Kasumi-1 (cell line): ENCODE measurements around the gene COL4A2.
A peak's percentile ranks its signal among the peaks of the same experiment; 100 is the strongest.
"Not testable (repeated sequence)": the region's sequence is repeated elsewhere in the genome, so short reads cannot be mapped to it uniquely, and the experiment has no call there.

Experiments
- DNase-seq, 2 experiments: peaks; one replicate each; lab custom pipeline; 2025; lab: John Stamatoyannopoulos, UW

The COL4A2 gene

GRCh38 chr13:110379905-110380341, 72.8 kb downstream of the COL4A2 start:
- no peak for DNase-seq

DNA sequence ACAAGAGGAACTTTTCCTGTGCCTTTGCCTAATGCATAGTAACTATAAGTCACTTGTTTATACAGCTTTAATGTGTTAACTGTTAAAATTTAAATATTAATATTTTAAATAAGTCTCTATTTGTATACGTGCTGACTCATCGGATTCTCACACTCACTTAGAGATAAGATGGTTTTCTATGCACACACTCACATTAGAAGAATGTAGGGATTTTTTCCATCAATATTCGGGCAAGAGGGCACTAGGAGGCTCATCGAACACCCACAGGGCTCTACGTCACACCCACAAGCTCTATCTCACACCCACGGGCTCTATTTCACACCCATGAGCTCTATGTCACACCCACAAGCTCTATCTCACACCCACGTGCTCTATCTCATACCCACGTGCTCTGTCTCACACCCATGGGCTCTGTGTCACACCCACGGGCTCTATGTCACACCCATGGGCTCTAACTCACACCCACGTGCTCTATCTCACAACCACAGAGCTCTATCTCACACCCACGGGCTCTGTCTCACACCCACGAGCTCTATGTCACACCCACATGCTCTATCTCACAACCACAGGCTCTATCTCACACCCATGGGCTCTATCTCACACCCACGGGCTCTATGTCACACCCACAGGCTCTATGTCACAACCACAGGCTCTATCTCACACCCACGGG, 73.4 kb downstream of the COL4A2 start:
- no peak for DNase-seq

GRCh38 chr13:110381029-110381360, 73.9 kb downstream of the COL4A2 start:
- DNase-seq: no peak

DNA sequence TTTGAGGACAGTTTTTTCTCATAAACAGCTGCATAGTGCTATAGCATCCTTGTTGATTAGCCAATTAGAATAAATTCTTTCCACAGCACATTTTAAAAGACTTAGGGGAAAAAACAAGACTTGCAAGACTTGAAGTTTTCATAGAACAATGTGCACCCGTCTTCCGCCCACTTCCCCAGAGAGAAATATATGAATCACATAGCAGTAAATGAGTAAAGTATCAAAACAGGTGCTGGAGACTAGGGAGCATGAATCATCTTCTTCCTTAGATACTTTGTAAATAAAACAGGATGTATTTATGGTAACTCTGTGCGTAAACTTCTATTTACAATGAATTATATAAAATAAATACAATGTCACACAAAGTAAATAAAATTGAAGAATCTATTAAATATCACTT, 75.1 kb downstream of the COL4A2 start:
- DNase-seq: no peak

DNA sequence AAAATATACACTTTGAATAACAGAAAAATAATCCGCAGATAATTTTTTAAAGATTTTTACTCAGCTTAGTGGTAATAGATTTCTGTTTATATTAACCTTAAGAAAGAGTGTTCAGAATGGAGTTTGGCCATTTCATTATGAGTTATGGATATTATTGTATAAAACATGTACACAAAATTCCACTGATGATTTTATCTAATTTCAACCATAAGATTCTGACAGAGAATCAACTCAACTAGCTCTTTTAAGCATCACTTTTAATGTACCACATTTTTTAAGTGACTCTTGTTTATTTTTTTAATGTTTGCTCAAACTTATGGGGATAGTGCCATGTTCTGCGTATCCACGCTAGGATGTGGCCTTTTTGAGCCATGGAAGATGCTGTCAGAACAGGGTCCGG, 75.7 kb downstream of the COL4A2 start:
- DNase-seq: no peak

- peak; percentile 29 to 35 for DNase-seq
Measured at GRCh38 chr13:110387451-110388107, 80.5 kb downstream of the COL4A2 start.

GRCh38 chr13:110388108-110388943, 81.2 kb downstream of the COL4A2 start:
- DNase-seq: no peak

DNA sequence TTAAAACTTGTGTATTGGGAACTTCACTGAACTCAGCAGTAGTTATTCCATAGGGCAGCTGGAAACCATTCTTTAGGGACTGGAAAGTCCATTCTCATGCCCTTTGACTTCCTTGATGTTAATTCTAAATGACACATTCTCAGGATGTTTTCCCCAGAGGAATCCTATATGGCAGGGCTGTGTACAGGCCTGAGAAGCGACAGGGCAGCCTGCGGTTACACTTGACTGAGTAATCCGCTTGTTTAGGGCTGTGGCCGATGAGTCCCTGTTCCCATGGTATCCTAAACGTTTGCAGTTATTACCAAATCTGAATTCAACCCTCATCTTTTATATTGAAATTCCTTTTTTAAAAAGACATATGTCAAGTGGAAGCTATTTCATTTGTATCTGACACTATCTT, 83.5 kb downstream of the COL4A2 start:
- DNase-seq: no peak

DNA sequence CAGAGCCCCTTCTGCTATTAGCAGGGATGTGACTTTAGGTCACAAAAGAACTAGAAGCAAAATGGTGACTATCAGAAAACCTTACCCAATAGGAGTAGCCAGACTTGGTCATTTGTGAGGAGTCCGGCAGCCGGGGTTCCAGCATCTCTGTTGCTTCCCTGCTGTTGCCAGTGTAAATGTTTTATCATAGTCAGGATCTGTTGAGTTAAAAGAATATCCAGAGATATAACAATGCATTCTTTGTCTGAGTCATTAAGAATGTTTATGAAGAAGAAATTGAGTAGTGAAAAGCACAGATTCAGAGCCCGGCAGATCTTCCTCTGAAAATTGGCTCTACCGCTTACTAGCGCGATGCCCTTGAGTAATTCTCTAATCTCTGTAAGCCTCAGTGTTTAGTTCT, 84.2 kb downstream of the COL4A2 start:
- DNase-seq: no peak

GRCh38 chr13:110392510-110393240, 85.6 kb downstream of the COL4A2 start:
- no peak for DNase-seq

GRCh38 chr13:110393761-110394160, 86.7 kb downstream of the COL4A2 start:
- DNase-seq: no peak

GRCh38 chr13:110394371-110394841, 87.3 kb downstream of the COL4A2 start:
- no peak for DNase-seq

GRCh38 chr13:110395616-110396015, 88.5 kb downstream of the COL4A2 start:
- not testable (repeated sequence) for DNase-seq

DNA sequence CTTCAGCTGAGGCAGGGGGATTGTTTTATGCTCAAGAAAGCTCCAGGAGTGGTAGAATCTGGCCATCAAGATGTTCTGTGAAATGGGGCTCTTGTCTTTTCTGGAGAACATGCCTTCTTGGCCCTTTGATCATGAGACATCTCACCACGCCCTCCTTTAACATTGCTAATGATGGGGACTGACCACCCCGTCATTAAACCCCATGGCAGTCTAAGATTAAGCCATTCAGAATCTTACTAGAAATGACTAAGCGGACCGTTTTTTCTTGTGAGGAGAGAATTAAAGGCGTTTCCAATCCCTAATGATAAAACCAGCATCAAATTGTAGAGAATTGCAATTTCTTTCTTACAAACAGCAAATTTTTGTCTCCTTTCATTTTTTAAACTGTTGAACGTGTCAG, 89.4 kb downstream of the COL4A2 start:
- no peak for DNase-seq

GRCh38 chr13:110396913-110397381, 89.9 kb downstream of the COL4A2 start:
- no peak for DNase-seq

GRCh38 chr13:110397436-110398115, 90.5 kb downstream of the COL4A2 start:
- no peak for DNase-seq

DNA sequence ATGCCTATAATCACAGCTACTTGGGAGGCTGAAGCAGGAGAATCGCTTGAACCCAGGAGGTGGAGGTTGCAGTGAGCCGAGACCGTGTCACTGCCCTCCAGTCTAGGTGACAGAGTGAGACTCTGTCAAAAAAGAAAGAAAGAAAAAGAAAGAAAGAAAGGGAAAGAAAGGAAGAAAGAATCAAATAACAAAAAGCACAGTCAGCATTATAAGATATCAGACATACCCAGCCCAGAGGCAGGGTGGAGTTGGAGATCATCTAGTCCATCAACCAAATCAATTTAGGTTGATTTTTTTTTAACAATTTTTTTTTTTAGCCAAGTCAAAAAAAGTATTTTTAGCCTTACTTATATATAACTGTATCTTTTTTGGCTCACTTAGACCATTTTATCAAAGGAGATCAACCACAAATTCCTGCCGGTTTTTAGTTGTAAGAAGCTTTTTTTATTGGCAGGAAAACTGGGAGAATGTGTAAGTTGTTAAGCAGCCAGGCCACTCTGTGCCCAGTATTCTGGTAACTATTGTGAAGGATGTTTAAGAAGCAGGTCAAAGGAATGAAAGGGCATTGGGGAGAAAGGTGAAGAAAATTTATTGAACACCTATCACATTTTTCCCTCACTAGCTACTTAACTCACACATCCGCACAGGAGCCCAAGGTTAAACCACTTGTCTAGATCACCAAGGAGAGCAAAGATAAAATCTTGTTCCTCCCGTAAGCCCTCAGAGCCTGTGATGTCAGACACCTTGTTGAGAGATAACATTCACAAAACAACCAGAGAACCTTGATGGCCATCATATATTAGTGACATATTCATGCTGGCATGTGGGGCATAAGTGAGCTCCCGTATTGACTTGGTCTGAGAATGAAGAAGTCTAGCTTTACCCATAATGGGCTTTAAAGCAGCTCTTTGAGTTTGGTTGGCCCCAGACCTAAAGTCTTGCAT, 91.8 kb downstream of the COL4A2 start:
- no peak for DNase-seq

DNA sequence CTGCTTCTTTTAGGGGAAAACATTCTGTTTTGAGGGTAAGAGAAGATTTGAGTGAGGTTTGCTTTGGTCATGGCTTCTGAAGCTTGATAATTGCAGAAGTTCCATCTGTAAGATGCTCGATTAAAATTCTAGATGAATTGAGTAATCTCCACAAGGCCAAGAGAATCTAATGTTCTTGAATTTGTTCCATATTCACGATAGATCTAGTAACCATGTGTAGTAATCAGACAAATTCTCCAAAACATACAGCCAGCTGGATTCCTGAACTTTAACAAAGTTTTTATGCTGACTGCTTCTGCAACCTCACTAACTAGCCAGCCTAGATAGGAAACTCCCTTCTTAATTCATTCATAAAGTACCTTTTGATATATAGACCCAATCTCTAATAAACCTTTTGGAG, 92.7 kb downstream of the COL4A2 start:
- DNase-seq: no peak

GRCh38 chr13:110400786-110401533, 93.9 kb downstream of the COL4A2 start:
- no peak for DNase-seq
